Uterus (tissue), 2 donors: ENCODE measurements around the gene FPR1.
A peak's percentile ranks its signal among the peaks of the same experiment; 100 is the strongest.

Source experiments
- CTCF ChIP-seq, 4 experiments: fragments of 200-600 bp in 2 of 4; fragments of 450-650 bp in 2 of 4; sonication (generic) in 2 of 4; IDR thresholded peaks; one replicate each; pipeline ENCODE4 v1.5.1; 2016 to 2019; ENCODE audit warnings: antibody characterized with exemption in 4 of 4, mild to moderate bottlenecking in 2 of 4, moderate library complexity in 1 of 4
- POLR2A ChIP-seq, 2 donors: fragments of 450-650 bp; IDR thresholded peaks; one replicate each; pipeline ENCODE4 v1.6.1; 2016; ENCODE audit warnings: antibody characterized with exemption in 2 of 2, mild to moderate bottlenecking in 1 of 2, moderate library complexity in 1 of 2

GRCh38 chr19:51702103-51702824 is 49.4 kb downstream of the FPR1 start:
- TF ChIP-seq POLR2A (IDR thresholded peaks at IDR 0.05) (peak in 1 of 2 donors; percentile 15), CTCF (IDR thresholded peaks at IDR 0.05) (no peak)
